HepG2 (cell line): ENCODE results near the gene METRN. TPM values are rescaled to one million over a fixed set of nuclear protein-coding genes. Genes with fewer than 3 reads are reported as not detected.

Experiments
- ARHGAP35 ChIP-seq: sonication (generic); formaldehyde crosslinking; IDR thresholded peaks from 2 replicates; pipeline ENCODE4 v1.9.0; 2022; ENCODE audit warnings: mild to moderate bottlenecking, inconsistent platforms, moderate library complexity, missing genetic modification reagents, borderline replicate concordance
- DPF2 ChIP-seq: sonication (generic); formaldehyde crosslinking; IDR thresholded peaks from 2 replicates; pipeline ENCODE4 v1.4.0; 2020; ENCODE audit warnings: mild to moderate bottlenecking, low read depth, missing genetic modification reagents, borderline replicate concordance
- DRAP1 ChIP-seq: IDR thresholded peaks from 2 replicates; pipeline ENCODE4 v1.6.1; 2016; ENCODE audit warnings: missing genetic modification reagents, missing compliant biosample characterization
- HNRNPLL ChIP-seq: fragments of 200-400 bp; formaldehyde crosslinking; IDR thresholded peaks from 2 replicates; pipeline ENCODE4 v1.6.1; 2017; ENCODE audit warnings: mild to moderate bottlenecking, low read depth, low read length; ENCODE audit not compliant: poor library complexity, severe bottlenecking
- KLF15 ChIP-seq: sonication (generic); formaldehyde crosslinking; IDR thresholded peaks from 2 replicates; pipeline ENCODE4 v1.8.1; 2023; ENCODE audit warnings: borderline replicate concordance, mild to moderate bottlenecking, inconsistent platforms, missing genetic modification reagents, mixed read lengths
- MED1 ChIP-seq: sonication (generic); formaldehyde crosslinking; IDR thresholded peaks from 2 replicates; pipeline ENCODE4 v1.4.0; 2020; ENCODE audit warnings: missing genetic modification reagents
- MTA1 ChIP-seq: sonication (generic); formaldehyde crosslinking; IDR thresholded peaks from 2 replicates; pipeline ENCODE4 v1.4.0; 2020; ENCODE audit warnings: missing genetic modification reagents, mild to moderate bottlenecking, borderline replicate concordance
- MYC ChIP-seq: sonication (generic); formaldehyde crosslinking; IDR thresholded peaks from 2 replicates; pipeline ENCODE4 v1.9.0; 2021; ENCODE audit warnings: missing genetic modification reagents, borderline replicate concordance
- PHF5A ChIP-seq: IDR thresholded peaks from one replicate; pipeline ENCODE4 v1.6.1; 2018; ENCODE audit warnings: low read depth, missing genetic modification reagents; ENCODE audit not compliant: unreplicated experiment
- POLR2G ChIP-seq: fragments of 200-400 bp; formaldehyde crosslinking; IDR thresholded peaks from 2 replicates; pipeline ENCODE4 v1.6.1; 2018; ENCODE audit warnings: mild to moderate bottlenecking, low read depth, low read length, moderate library complexity
- SMYD3 ChIP-seq: sonication (generic); formaldehyde crosslinking; IDR thresholded peaks from 2 replicates; pipeline ENCODE4 v1.8.1; 2023; ENCODE audit warnings: mild to moderate bottlenecking, missing genetic modification reagents
- ZFYVE20 ChIP-seq: sonication (generic); formaldehyde crosslinking; IDR thresholded peaks from 2 replicates; pipeline ENCODE4 v1.8.0; 2023; ENCODE audit warnings: low read depth, mild to moderate bottlenecking, moderate library complexity, missing genetic modification reagents, borderline replicate concordance
- ZIK1 ChIP-seq: sonication (generic); formaldehyde crosslinking; IDR thresholded peaks from 2 replicates; pipeline ENCODE4 v1.5.0; 2020; ENCODE audit warnings: mild to moderate bottlenecking, low read depth, missing genetic modification reagents, borderline replicate concordance
- ZNF101 ChIP-seq: sonication (generic); formaldehyde crosslinking; IDR thresholded peaks from 2 replicates; pipeline ENCODE4 v1.4.0; 2020; ENCODE audit warnings: mild to moderate bottlenecking, low read depth, missing genetic modification reagents, borderline replicate concordance
- ZNF224 ChIP-seq: sonication (generic); formaldehyde crosslinking; IDR thresholded peaks from 2 replicates; pipeline ENCODE4 v1.5.0; 2020; ENCODE audit warnings: mild to moderate bottlenecking, missing genetic modification reagents
- ZNF234 ChIP-seq: sonication (generic); formaldehyde crosslinking; conservative IDR thresholded peaks from 2 replicates; pipeline ENCODE4 v1.5.1; 2020; ENCODE audit warnings: mild to moderate bottlenecking, missing genetic modification reagents
- ZNF251 ChIP-seq: sonication (generic); formaldehyde crosslinking; IDR thresholded peaks from 2 replicates; pipeline ENCODE4 v1.9.0; 2021; ENCODE audit warnings: mild to moderate bottlenecking, missing genetic modification reagents
- ZNF282 ChIP-seq: fragments of 450-650 bp; IDR thresholded peaks from 2 replicates; pipeline ENCODE4 v1.6.1; 2018; ENCODE audit not compliant: partially characterized antibody
- ZNF501 ChIP-seq: sonication (generic); formaldehyde crosslinking; IDR thresholded peaks from 2 replicates; pipeline ENCODE4 v1.5.1; 2020; ENCODE audit warnings: mild to moderate bottlenecking, moderate library complexity, missing genetic modification reagents
- ZNF589 ChIP-seq: sonication (generic); formaldehyde crosslinking; conservative IDR thresholded peaks from 2 replicates; pipeline ENCODE4 v1.8.0; 2022; ENCODE audit warnings: mild to moderate bottlenecking, moderate library complexity, missing genetic modification reagents
- polyA plus RNA-seq, 8 experiments: library from polyadenylated mRNA; depleted of rRNA in 3 of 8; stranded (reverse) in 7 of 8; unstranded in 1 of 8; fragments of >200 nt; fragmentation: Illumina TruSeq in 4 of 8; extraction: Trizol in 4 of 8; gene quantifications; 2 replicates each; pipeline versions ENCODE4 v1.2.1 to v1.2.3, GENCODE V29; 2011 to 2016; ENCODE audit warnings: low read depth in 4 of 8, missing spikeins in 1 of 8, mixed read lengths in 1 of 8; ENCODE audit not compliant: insufficient read depth in 1 of 8
- total RNA-seq, 5 experiments: library from RNA; depleted of rRNA; stranded (reverse); fragments of >200 nt; fragmentation: Illumina TruSeq; extraction: Trizol; gene quantifications; 2 replicates each; pipeline ENCODE4 v1.2.3, GENCODE V29; 2016; ENCODE audit warnings: low read depth in 1 of 5
- TF ChIP-seq, protein P1 (sequence below): sonication (generic); formaldehyde crosslinking; IDR thresholded peaks from 2 replicates; pipeline ENCODE4 v1.4.0; 2020; ENCODE audit warnings: missing genetic modification reagents
- TF ChIP-seq, protein P2 (sequence below): sonication (generic); formaldehyde crosslinking; conservative IDR thresholded peaks from 2 replicates; pipeline ENCODE4 v1.8.0; 2022; ENCODE audit warnings: low read depth, missing genetic modification reagents
- TF ChIP-seq, protein P3 (sequence below): sonication (generic); formaldehyde crosslinking; IDR thresholded peaks from 2 replicates; pipeline ENCODE4 v1.5.1; 2020; ENCODE audit warnings: missing genetic modification reagents, mild to moderate bottlenecking, borderline replicate concordance
- TF ChIP-seq, protein P4 (sequence below): sonication (generic); formaldehyde crosslinking; IDR thresholded peaks from 2 replicates; pipeline ENCODE4 v1.5.0; 2020; ENCODE audit warnings: missing genetic modification reagents

METRN gene
- total and polyA plus RNA-seq, 2 of the 13 experiments (the other 11 are each of a cell fraction or from before 2014, with no cell fraction given) = 25.5 to 46.1 TPM

GRCh38 chr16:720990-721764, 6.3 kb downstream of the METRN start, which contains the start of gene ANTKMT (continued):
- TF ChIP-seq ZIK1 (peak; percentile 77), DRAP1 (CRISPR knock-in tag) (0 out of 2 replicates have a peak, but pooled peaks have one; percentile 5), MTA1 (CRISPR knock-in tag) (peak; percentile 12; the same call in 1 of the 2 replicates), ZNF589 (CRISPR knock-in tag) (0 out of 2 replicates have a peak, but pooled peaks have one; percentile 77), ARHGAP35 (CRISPR knock-in tag) (peak; percentile 80; the same call in 1 of the 2 replicates), ZFYVE20 (CRISPR knock-in tag) (peak; percentile 18; the same call in 1 of the 2 replicates), ZNF234 (CRISPR knock-in tag) (peak; percentile 62; the same call in 1 of the 2 replicates), KLF15 (CRISPR knock-in tag) (0 out of 2 replicates have a peak, but pooled peaks have one; percentile 16), HNRNPLL (peak; percentile 61), ZNF251 (CRISPR knock-in tag) (0 out of 2 replicates have a peak, but pooled peaks have one; percentile 48), MYC (CRISPR knock-in tag) (peak; percentile 80), PHF5A (no peak), ZNF501 (peak; percentile 60; the same call in 1 of the 2 replicates), ZNF282 (no peak), MED1 (peak; percentile 70), DPF2 (no peak), ZNF224 (CRISPR knock-in tag) (0 out of 2 replicates have a peak, but pooled peaks have one; percentile 47), SMYD3 (CRISPR knock-in tag) (no peak), ZNF101 (CRISPR knock-in tag) (0 out of 2 replicates have a peak, but pooled peaks have one; percentile 63), POLR2G (peak; percentile 87)
- TF ChIP-seq, protein P1, sequence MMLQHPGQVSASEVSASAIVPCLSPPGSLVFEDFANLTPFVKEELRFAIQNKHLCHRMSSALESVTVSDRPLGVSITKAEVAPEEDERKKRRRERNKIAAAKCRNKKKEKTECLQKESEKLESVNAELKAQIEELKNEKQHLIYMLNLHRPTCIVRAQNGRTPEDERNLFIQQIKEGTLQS (CRISPR knock-in tag) = peak; percentile 58; the same call in 1 of the 2 replicates
- TF ChIP-seq, protein P2, sequence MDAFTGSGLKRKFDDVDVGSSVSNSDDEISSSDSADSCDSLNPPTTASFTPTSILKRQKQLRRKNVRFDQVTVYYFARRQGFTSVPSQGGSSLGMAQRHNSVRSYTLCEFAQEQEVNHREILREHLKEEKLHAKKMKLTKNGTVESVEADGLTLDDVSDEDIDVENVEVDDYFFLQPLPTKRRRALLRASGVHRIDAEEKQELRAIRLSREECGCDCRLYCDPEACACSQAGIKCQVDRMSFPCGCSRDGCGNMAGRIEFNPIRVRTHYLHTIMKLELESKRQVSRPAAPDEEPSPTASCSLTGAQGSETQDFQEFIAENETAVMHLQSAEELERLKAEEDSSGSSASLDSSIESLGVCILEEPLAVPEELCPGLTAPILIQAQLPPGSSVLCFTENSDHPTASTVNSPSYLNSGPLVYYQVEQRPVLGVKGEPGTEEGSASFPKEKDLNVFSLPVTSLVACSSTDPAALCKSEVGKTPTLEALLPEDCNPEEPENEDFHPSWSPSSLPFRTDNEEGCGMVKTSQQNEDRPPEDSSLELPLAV = 0 out of 2 replicates have a peak, but pooled peaks have one; percentile 65
- TF ChIP-seq, protein P3, sequence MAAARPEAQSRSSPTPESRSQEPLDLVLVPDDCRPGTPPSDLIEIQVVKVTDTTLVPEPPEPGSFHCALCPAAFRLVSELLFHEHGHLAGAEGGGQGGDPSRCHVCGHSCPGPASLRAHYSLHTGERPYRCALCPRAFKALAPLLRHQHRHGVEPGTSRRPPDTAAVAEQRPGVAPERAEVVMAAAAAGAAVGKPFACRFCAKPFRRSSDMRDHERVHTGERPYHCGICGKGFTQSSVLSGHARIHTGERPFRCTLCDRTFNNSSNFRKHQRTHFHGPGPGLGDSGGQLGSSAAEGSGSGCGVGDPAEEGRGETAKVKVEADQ (CRISPR knock-in tag) = peak; percentile 89
- TF ChIP-seq, protein P4, sequence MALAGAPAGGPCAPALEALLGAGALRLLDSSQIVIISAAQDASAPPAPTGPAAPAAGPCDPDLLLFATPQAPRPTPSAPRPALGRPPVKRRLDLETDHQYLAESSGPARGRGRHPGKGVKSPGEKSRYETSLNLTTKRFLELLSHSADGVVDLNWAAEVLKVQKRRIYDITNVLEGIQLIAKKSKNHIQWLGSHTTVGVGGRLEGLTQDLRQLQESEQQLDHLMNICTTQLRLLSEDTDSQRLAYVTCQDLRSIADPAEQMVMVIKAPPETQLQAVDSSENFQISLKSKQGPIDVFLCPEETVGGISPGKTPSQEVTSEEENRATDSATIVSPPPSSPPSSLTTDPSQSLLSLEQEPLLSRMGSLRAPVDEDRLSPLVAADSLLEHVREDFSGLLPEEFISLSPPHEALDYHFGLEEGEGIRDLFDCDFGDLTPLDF (CRISPR knock-in tag) = peak; percentile 55; the same call in 1 of the 2 replicates
